NCI-H2081 (cell line): ENCODE results near the gene UBP1.
"Not testable (repeated sequence)": the region's sequence is repeated elsewhere in the genome, so short reads cannot be mapped to it uniquely, and the experiment has no call there.

Source experiments
- DNase-seq, 2 experiments: peaks; one replicate each; lab custom pipeline; 2025; lab: John Stamatoyannopoulos, UW

The UBP1 gene

GRCh38 chr3:33433843-33434242, 6.4 kb downstream of the UBP1 start:
- DNase-seq, result no peak

- DNase-seq, result no peak
Observed at GRCh38 chr3:33430571-33430970, 9.6 kb downstream of the UBP1 start.

GRCh38 chr3:33430061-33430460, 10.1 kb downstream of the UBP1 start:
- no peak for DNase-seq

GRCh38 chr3:33429306-33429705, 10.9 kb downstream of the UBP1 start:
- DNase-seq, result not testable (repeated sequence)

GRCh38 chr3:33428734-33429133, 11.5 kb downstream of the UBP1 start:
- DNase-seq, result no peak

- DNase-seq, result peak in 1 of 2 experiments; percentile 26
Observed at GRCh38 chr3:33426630-33427317, 13.4 kb downstream of the UBP1 start.

- DNase-seq, result peak; percentile 78 to 95
Observed at GRCh38 chr3:33426068-33426467, 14.1 kb downstream of the UBP1 start.

- DNase-seq, result peak; percentile 2 to 44
Observed at GRCh38 chr3:33425453-33425852, 14.8 kb downstream of the UBP1 start.

GRCh38 chr3:33424606-33425452, 15.4 kb downstream of the UBP1 start:
- DNase-seq, result no peak

GRCh38 chr3:33420966-33421365, 19.2 kb downstream of the UBP1 start:
- no peak for DNase-seq

- no peak for DNase-seq
Observed at GRCh38 chr3:33419948-33420347, 20.3 kb downstream of the UBP1 start.

- no peak for DNase-seq
Observed at GRCh38 chr3:33417066-33417673, 23.0 kb downstream of the UBP1 start.

GRCh38 chr3:33410816-33411215, 29.4 kb downstream of the UBP1 start:
- not testable (repeated sequence) for DNase-seq

- no peak for DNase-seq
Observed at GRCh38 chr3:33403756-33404155, 36.4 kb downstream of the UBP1 start.

GRCh38 chr3:33402936-33403335, 37.3 kb downstream of the UBP1 start:
- DNase-seq, result no peak

GRCh38 chr3:33401781-33402180, 38.4 kb downstream of the UBP1 start:
- DNase-seq, result no peak

GRCh38 chr3:33398410-33398809, 41.8 kb downstream of the UBP1 start:
- no peak for DNase-seq

GRCh38 chr3:33395900-33396299, 44.3 kb downstream of the UBP1 start:
- no peak for DNase-seq

GRCh38 chr3:33394403-33395054, 45.7 kb downstream of the UBP1 start:
- DNase-seq, result no peak

GRCh38 chr3:33392703-33393125, 47.5 kb downstream of the UBP1 start:
- DNase-seq, result no peak

GRCh38 chr3:33392144-33392543, 48.1 kb downstream of the UBP1 start:
- no peak for DNase-seq

GRCh38 chr3:33391255-33391995, 48.8 kb downstream of the UBP1 start:
- no peak for DNase-seq
